Measurements from ENCODE around the gene STOX2.

GRCh38 chr4:183950536-183950935 is 45.4 kb downstream of the STOX2 start:
- TF ChIP-seq CTCF (IDR thresholded peaks at IDR 0.05; ENCODE audit: low read depth, low read length) (no peak), EZH2phosphoT487 (IDR thresholded peaks at IDR 0.05; ENCODE audit: low read depth) (no peak)

All from OCI-LY3 (cell line).